Body of pancreas (tissue), 4 donors: ENCODE measurements around the gene RIMS3.
A peak's percentile ranks its signal among the peaks of the same experiment; 100 is the strongest.

Experiments used
- POLR2A ChIP-seq, 3 donors: fragments of 450-650 bp; IDR thresholded peaks; one replicate each; pipeline ENCODE4 v1.6.1; 2016; ENCODE audit warnings: antibody characterized with exemption in 3 of 3, mild to moderate bottlenecking in 2 of 3
- TF ChIP-seq, protein P1 (sequence below), 7 experiments: fragments of 450-650 bp in 4 of 7; fragments of 200-600 bp in 3 of 7; sonication (generic) in 3 of 7; IDR thresholded peaks; one replicate each; pipeline ENCODE4 v1.5.1; 2016 to 2019; ENCODE audit warnings: antibody characterized with exemption in 7 of 7

DNA sequence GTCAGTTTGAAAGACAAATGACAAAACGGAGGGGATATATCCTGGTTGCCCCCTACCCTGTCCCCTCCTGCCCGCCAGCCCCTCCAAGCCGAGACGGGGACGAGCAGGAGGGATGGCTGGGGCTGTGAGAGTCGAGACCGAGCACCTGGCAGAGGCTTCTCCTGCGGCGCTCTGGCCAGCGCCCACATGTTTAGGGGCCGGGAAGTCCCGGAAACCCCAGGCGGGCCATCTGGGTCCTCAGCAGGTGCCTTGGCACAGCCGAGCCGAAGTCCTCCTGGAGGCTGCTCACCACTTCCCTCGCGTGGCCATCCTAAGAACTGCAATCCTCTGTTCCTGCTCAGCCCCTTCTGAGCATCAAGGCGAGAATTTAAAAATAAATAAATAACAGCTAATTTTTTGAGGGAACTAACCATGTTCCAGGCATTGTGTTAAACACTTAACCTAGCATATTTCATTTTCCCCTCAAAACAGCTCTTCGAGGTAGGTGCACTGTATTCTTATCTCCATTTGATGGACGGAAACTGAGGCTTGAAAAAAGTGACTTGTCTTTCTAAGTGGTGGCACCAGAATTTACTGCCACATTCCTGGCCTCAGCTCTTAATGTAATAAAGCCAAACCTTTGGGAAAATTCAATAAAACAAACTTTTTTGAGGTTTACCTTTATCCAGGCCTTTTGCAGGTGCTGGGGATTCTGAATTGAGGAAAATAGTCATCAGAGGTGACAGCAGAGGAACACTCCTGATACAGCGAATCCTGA is 3.5 kb upstream of the RIMS3 start:
- TF ChIP-seq, protein P1, sequence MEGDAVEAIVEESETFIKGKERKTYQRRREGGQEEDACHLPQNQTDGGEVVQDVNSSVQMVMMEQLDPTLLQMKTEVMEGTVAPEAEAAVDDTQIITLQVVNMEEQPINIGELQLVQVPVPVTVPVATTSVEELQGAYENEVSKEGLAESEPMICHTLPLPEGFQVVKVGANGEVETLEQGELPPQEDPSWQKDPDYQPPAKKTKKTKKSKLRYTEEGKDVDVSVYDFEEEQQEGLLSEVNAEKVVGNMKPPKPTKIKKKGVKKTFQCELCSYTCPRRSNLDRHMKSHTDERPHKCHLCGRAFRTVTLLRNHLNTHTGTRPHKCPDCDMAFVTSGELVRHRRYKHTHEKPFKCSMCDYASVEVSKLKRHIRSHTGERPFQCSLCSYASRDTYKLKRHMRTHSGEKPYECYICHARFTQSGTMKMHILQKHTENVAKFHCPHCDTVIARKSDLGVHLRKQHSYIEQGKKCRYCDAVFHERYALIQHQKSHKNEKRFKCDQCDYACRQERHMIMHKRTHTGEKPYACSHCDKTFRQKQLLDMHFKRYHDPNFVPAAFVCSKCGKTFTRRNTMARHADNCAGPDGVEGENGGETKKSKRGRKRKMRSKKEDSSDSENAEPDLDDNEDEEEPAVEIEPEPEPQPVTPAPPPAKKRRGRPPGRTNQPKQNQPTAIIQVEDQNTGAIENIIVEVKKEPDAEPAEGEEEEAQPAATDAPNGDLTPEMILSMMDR (IDR thresholded peaks at IDR 0.05), result peak; percentile 82 to 95 (median 92)
- no peak for TF ChIP-seq POLR2A (IDR thresholded peaks at IDR 0.05)
